ENCODE results near the gene CD9. TPM values are rescaled to one million over a fixed set of nuclear protein-coding genes. Genes with fewer than 3 reads are reported as not detected.

Gene CD9
- total and polyA plus RNA-seq, 2 donors (not counting 3 experiments of a cell fraction or from before 2014, with no cell fraction given), result 379 to 1,225 TPM

GRCh38 chr12:6285532-6286306 is 85.5 kb downstream of the CD9 start:
- no peak for DNase-seq (ENCODE audit: low read depth, low spot score)
- dilution Hi-C loops (cut with MboI; ENCODE audit: extremely low pct_ligation_motif_present, low sequenced_read_pairs) (no loop called here), intact Hi-C loops (cut with micrococcal nuclease) (loop anchor here (1.0 to 2.0 kb wide), 6 partner anchors 10 to 540 kb away; no protein-coding TSS in a partner anchor)
- no peaks in the 10 kb centered on the region for H4K20me1 ChIP-seq (replicated peaks; ENCODE audit: control insufficient read depth, extremely low read depth, insufficient read depth, low read length)
- no peak overlapping the region for H2AFZ ChIP-seq (ENCODE audit: low read depth, low read length)
- no peak overlapping the region for H3K4me3 ChIP-seq (replicated peaks in 1 of 3; ENCODE audit: insufficient read depth in 1 of 3, low read depth in 1 of 3, low read length in 3 of 3)
- H3K4me1 ChIP-seq (ENCODE audit: control insufficient read depth, extremely low read depth, insufficient read depth, low read length), result peaks cover 23% of the 10 kb centered on the region
- H3K27me3 ChIP-seq (ENCODE audit: control insufficient read depth in 2 of 2, insufficient read depth in 2 of 2, low read length in 2 of 2), result no peaks in the 10 kb centered on the region
- TF ChIP-seq GATA2 (IDR thresholded peaks at IDR 0.05; ENCODE audit: insufficient read depth, insufficient read length, low read depth, low read length) (no peak), FOS (IDR thresholded peaks at IDR 0.05; ENCODE audit: borderline replicate concordance, insufficient read depth, low read length) (peak; percentile 71), MAX (IDR thresholded peaks at IDR 0.05; ENCODE audit: insufficient read depth, insufficient read length) (no peak), JUN (IDR thresholded peaks at IDR 0.05; ENCODE audit: borderline replicate concordance, insufficient read depth, insufficient read length, low read depth) (no peak), POLR2AphosphoS5 (IDR thresholded peaks at IDR 0.05; ENCODE audit: insufficient read depth, low read depth, low read length) (no peak), MYC (IDR thresholded peaks at IDR 0.05; ENCODE audit: low read depth, low read length) (no peak), EZH2 (IDR thresholded peaks at IDR 0.05; ENCODE audit: borderline replicate concordance, low read depth, low read length, severe bottlenecking) (no peak)
- no peak for FAIRE-seq
- no peaks in the 10 kb centered on the region for H3K9me3 ChIP-seq (replicated peaks; ENCODE audit: control insufficient read depth, insufficient read depth, low read length)
- BruUV-seq (replicated peaks), result no TSS peak
- peak overlapping the region; percentile 69 for H3K9ac ChIP-seq (replicated peaks; ENCODE audit: extremely low read depth, insufficient read depth, low read length)
- H3K9me1 ChIP-seq (replicated peaks; ENCODE audit: control insufficient read depth, extremely low read depth, insufficient read depth, low read length), result no peaks in the 10 kb centered on the region
- no peaks in the 10 kb centered on the region for H3K79me2 ChIP-seq (ENCODE audit: control insufficient read depth, insufficient read depth, low read length)
- CTCF ChIA-PET, result interaction anchor here (1.0 to 6.1 kb wide), 37 partner anchors 9 to 540 kb away, joined by 3 to 120 read pairs (median 8); partner anchors contain the start of gene CD9
- H3K36me3 ChIP-seq (ENCODE audit: control insufficient read depth in 2 of 2, extremely low read depth in 1 of 2, insufficient read depth in 2 of 2, low read length in 2 of 2), result no peaks in the 10 kb centered on the region
- H3K4me2 ChIP-seq (ENCODE audit: insufficient read depth, low read length), result peak overlapping the region; percentile 5
- peak overlapping the region; percentile 63 for H3K27ac ChIP-seq (ENCODE audit: insufficient read depth, low read depth, low read length)
- POLR2A ChIA-PET, result interaction anchor here (1.0 kb wide), 1 partner anchor 90 kb away, joined by 3 read pairs; no protein-coding TSS in a partner anchor

Small RNA genes lying within 50 kb of the gene (small RNA-seq; reads per million reads assigned to genes)
- gene ATP5MFP5 (ENCODE audit: insufficient read depth, insufficient read length, low read depth, low replicate concordance) (not detected), gene RF00019 (ENCODE audit: insufficient read depth, insufficient read length, low read depth, low replicate concordance) (not detected)

Other genes with a start within 250 kb of the CD9 start
- 1,882 and 2,328 TPM in 2 replicates for gene VWF, start 75.7 kb upstream of the CD9 start, total RNA-seq
- 1,041 and 1,132 TPM in 2 replicates for gene VWF, start 75.7 kb upstream of the CD9 start, polyA plus RNA-seq
- gene PLEKHG6, start 110.3 kb downstream of the CD9 start, total RNA-seq, result 0.48 TPM in 1 of 2 replicates, not detected in the other
- 0.11 and 0.12 TPM in 2 replicates for gene PLEKHG6, start 110.3 kb downstream of the CD9 start, polyA plus RNA-seq
- gene TNFRSF1A, start 141.7 kb downstream of the CD9 start, total RNA-seq, result 84.0 and 98.2 TPM in 2 replicates
- 86.5 and 92.9 TPM in 2 replicates for gene TNFRSF1A, start 141.7 kb downstream of the CD9 start, polyA plus RNA-seq
- gene SCNN1A, start 175.2 kb downstream of the CD9 start, total RNA-seq, result 0.18 TPM in 1 of 2 replicates, not detected in the other
- gene SCNN1A, start 175.2 kb downstream of the CD9 start, polyA plus RNA-seq, result 0.12 and 0.14 TPM in 2 replicates
- gene LTBR, start 183.8 kb downstream of the CD9 start, total RNA-seq, result 84.1 and 102 TPM in 2 replicates
- 70.7 and 82.2 TPM in 2 replicates for gene LTBR, start 183.8 kb downstream of the CD9 start, polyA plus RNA-seq
- gene CD27, start 244.6 kb downstream of the CD9 start, total RNA-seq, result not detected in 2 replicates
- gene CD27, start 244.6 kb downstream of the CD9 start, polyA plus RNA-seq, result not detected in 2 replicates